Measurements from ENCODE around the gene IPO8.
"Not testable (repeated sequence)": the region's sequence is repeated elsewhere in the genome, so short reads cannot be mapped to it uniquely, and the experiment has no call there.

The IPO8 gene

GRCh38 chr12:30621663-30622241 is 73.9 kb downstream of the IPO8 start:
- not testable (repeated sequence) for H3K4me3 ChIP-seq (ENCODE audit: low read length); H3K9ac ChIP-seq (ENCODE audit: low read length); H3K27me3 ChIP-seq (ENCODE audit: control insufficient read depth, insufficient read depth, low read length); H3K4me1 ChIP-seq (ENCODE audit: control insufficient read depth, insufficient read depth, low read length); H3K36me3 ChIP-seq (ENCODE audit: control insufficient read depth, insufficient read depth, low read length); H3K27ac ChIP-seq (ENCODE audit: low read depth, low read length)

GRCh38 chr12:30617346-30618016 is 78.2 kb downstream of the IPO8 start:
- Histone ChIP-seq H3K9ac (ENCODE audit: low read length) (no peak overlapping the region), H3K36me3 (ENCODE audit: control insufficient read depth, insufficient read depth, low read length) (no peaks in the 10 kb centered on the region), H3K27me3 (ENCODE audit: control insufficient read depth, insufficient read depth, low read length) (no peaks in the 10 kb centered on the region), H3K4me3 (ENCODE audit: low read length) (no peak overlapping the region), H3K4me1 (ENCODE audit: control insufficient read depth, insufficient read depth, low read length) (no peaks in the 10 kb centered on the region), H3K27ac (ENCODE audit: low read depth, low read length) (no peak overlapping the region)

GRCh38 chr12:30614031-30614430 is 81.6 kb downstream of the IPO8 start:
- H3K27ac ChIP-seq (ENCODE audit: low read depth, low read length): no peak overlapping the region
- H3K27me3 ChIP-seq (ENCODE audit: control insufficient read depth, insufficient read depth, low read length): no peaks in the 10 kb centered on the region
- H3K9ac ChIP-seq (ENCODE audit: low read length): no peak overlapping the region
- H3K4me1 ChIP-seq (ENCODE audit: control insufficient read depth, insufficient read depth, low read length): no peaks in the 10 kb centered on the region
- no peak overlapping the region for H3K4me3 ChIP-seq (ENCODE audit: low read length)
- no peaks in the 10 kb centered on the region for H3K36me3 ChIP-seq (ENCODE audit: control insufficient read depth, insufficient read depth, low read length)

- H3K9ac ChIP-seq (ENCODE audit: low read length): no peak overlapping the region
- no peak overlapping the region for H3K27ac ChIP-seq (ENCODE audit: low read depth, low read length)
Measured at GRCh38 chr12:30613119-30613830, 82.4 kb downstream of the IPO8 start.

GRCh38 chr12:30610718-30611117 is 85.0 kb downstream of the IPO8 start:
- H3K27me3 ChIP-seq (ENCODE audit: control insufficient read depth, insufficient read depth, low read length): no peaks in the 10 kb centered on the region

More at GRCh38 chr12:30613119-30613830, 82.4 kb downstream of the IPO8 start:
- Histone ChIP-seq H3K4me1 (ENCODE audit: control insufficient read depth, insufficient read depth, low read length) (no peaks in the 10 kb centered on the region), H3K36me3 (ENCODE audit: control insufficient read depth, insufficient read depth, low read length) (no peaks in the 10 kb centered on the region), H3K27me3 (ENCODE audit: control insufficient read depth, insufficient read depth, low read length) (no peaks in the 10 kb centered on the region), H3K4me3 (ENCODE audit: low read length) (no peak overlapping the region)

GRCh38 chr12:30609819-30610218 is 85.8 kb downstream of the IPO8 start:
- H3K9ac ChIP-seq (ENCODE audit: low read length); H3K4me1 ChIP-seq (ENCODE audit: control insufficient read depth, insufficient read depth, low read length); H3K36me3 ChIP-seq (ENCODE audit: control insufficient read depth, insufficient read depth, low read length); H3K27ac ChIP-seq (ENCODE audit: low read depth, low read length); H3K4me3 ChIP-seq (ENCODE audit: low read length); H3K27me3 ChIP-seq (ENCODE audit: control insufficient read depth, insufficient read depth, low read length): not testable (repeated sequence)

More at GRCh38 chr12:30610718-30611117, 85.0 kb downstream of the IPO8 start:
- Histone ChIP-seq H3K36me3 (ENCODE audit: control insufficient read depth, insufficient read depth, low read length) (no peaks in the 10 kb centered on the region), H3K9ac (ENCODE audit: low read length) (no peak overlapping the region), H3K4me3 (ENCODE audit: low read length) (no peak overlapping the region), H3K27ac (ENCODE audit: low read depth, low read length) (no peak overlapping the region), H3K4me1 (ENCODE audit: control insufficient read depth, insufficient read depth, low read length) (no peaks in the 10 kb centered on the region)

- H3K4me1 ChIP-seq (ENCODE audit: control insufficient read depth, insufficient read depth, low read length); H3K9ac ChIP-seq (ENCODE audit: low read length); H3K36me3 ChIP-seq (ENCODE audit: control insufficient read depth, insufficient read depth, low read length): not testable (repeated sequence)
Measured at GRCh38 chr12:30604302-30604701, 91.4 kb downstream of the IPO8 start.

GRCh38 chr12:30603129-30603528 is 92.5 kb downstream of the IPO8 start:
- no peaks in the 10 kb centered on the region for H3K36me3 ChIP-seq (ENCODE audit: control insufficient read depth, insufficient read depth, low read length)
- H3K4me3 ChIP-seq (ENCODE audit: low read length): no peak overlapping the region
- H3K4me1 ChIP-seq (ENCODE audit: control insufficient read depth, insufficient read depth, low read length): no peaks in the 10 kb centered on the region
- H3K9ac ChIP-seq (ENCODE audit: low read length): no peak overlapping the region
- no peaks in the 10 kb centered on the region for H3K27me3 ChIP-seq (ENCODE audit: control insufficient read depth, insufficient read depth, low read length)
- no peak overlapping the region for H3K27ac ChIP-seq (ENCODE audit: low read depth, low read length)

More at GRCh38 chr12:30604302-30604701, 91.4 kb downstream of the IPO8 start:
- not testable (repeated sequence) for H3K27ac ChIP-seq (ENCODE audit: low read depth, low read length); H3K27me3 ChIP-seq (ENCODE audit: control insufficient read depth, insufficient read depth, low read length); H3K4me3 ChIP-seq (ENCODE audit: low read length)

- H3K27me3 ChIP-seq (ENCODE audit: control insufficient read depth, insufficient read depth, low read length): no peaks in the 10 kb centered on the region
- no peaks in the 10 kb centered on the region for H3K4me1 ChIP-seq (ENCODE audit: control insufficient read depth, insufficient read depth, low read length)
- no peak overlapping the region for H3K9ac ChIP-seq (ENCODE audit: low read length)
Measured at GRCh38 chr12:30602678-30603077, 93.0 kb downstream of the IPO8 start.

GRCh38 chr12:30599608-30600007 is 96.1 kb downstream of the IPO8 start:
- Histone ChIP-seq H3K27me3 (ENCODE audit: control insufficient read depth, insufficient read depth, low read length) (no peaks in the 10 kb centered on the region), H3K4me1 (ENCODE audit: control insufficient read depth, insufficient read depth, low read length) (no peaks in the 10 kb centered on the region), H3K4me3 (ENCODE audit: low read length) (no peak overlapping the region), H3K36me3 (ENCODE audit: control insufficient read depth, insufficient read depth, low read length) (no peaks in the 10 kb centered on the region), H3K9ac (ENCODE audit: low read length) (no peak overlapping the region), H3K27ac (ENCODE audit: low read depth, low read length) (no peak overlapping the region)

More at GRCh38 chr12:30602678-30603077, 93.0 kb downstream of the IPO8 start:
- no peak overlapping the region for H3K4me3 ChIP-seq (ENCODE audit: low read length)
- H3K27ac ChIP-seq (ENCODE audit: low read depth, low read length): no peak overlapping the region
- no peaks in the 10 kb centered on the region for H3K36me3 ChIP-seq (ENCODE audit: control insufficient read depth, insufficient read depth, low read length)

GRCh38 chr12:30598889-30599288 is 96.8 kb downstream of the IPO8 start:
- no peaks in the 10 kb centered on the region for H3K4me1 ChIP-seq (ENCODE audit: control insufficient read depth, insufficient read depth, low read length)
- no peak overlapping the region for H3K4me3 ChIP-seq (ENCODE audit: low read length)
- H3K27ac ChIP-seq (ENCODE audit: low read depth, low read length): no peak overlapping the region
- no peak overlapping the region for H3K9ac ChIP-seq (ENCODE audit: low read length)
- H3K27me3 ChIP-seq (ENCODE audit: control insufficient read depth, insufficient read depth, low read length): no peaks in the 10 kb centered on the region
- H3K36me3 ChIP-seq (ENCODE audit: control insufficient read depth, insufficient read depth, low read length): no peaks in the 10 kb centered on the region

GRCh38 chr12:30595742-30596141 is 99.9 kb downstream of the IPO8 start:
- Histone ChIP-seq H3K27me3 (ENCODE audit: control insufficient read depth, insufficient read depth, low read length) (no peaks in the 10 kb centered on the region), H3K9ac (ENCODE audit: low read length) (no peak overlapping the region), H3K27ac (ENCODE audit: low read depth, low read length) (no peak overlapping the region), H3K36me3 (ENCODE audit: control insufficient read depth, insufficient read depth, low read length) (no peaks in the 10 kb centered on the region), H3K4me3 (ENCODE audit: low read length) (no peak overlapping the region), H3K4me1 (ENCODE audit: control insufficient read depth, insufficient read depth, low read length) (no peaks in the 10 kb centered on the region)

All from rectal smooth muscle tissue (tissue), 1 donor.